HG03103 (cell line): ENCODE results near the gene CR1.
"Not testable (repeated sequence)": the region's sequence is repeated elsewhere in the genome, so short reads cannot be mapped to it uniquely, and the experiment has no call there.

Source experiments
- ATAC-seq: cut with Tn5 transposase; IDR thresholded peaks from one replicate; pipeline ENCODE4 v1.9.1; 2021; ENCODE audit warnings: low read depth; ENCODE audit not compliant: unreplicated experiment

Gene CR1

DNA sequence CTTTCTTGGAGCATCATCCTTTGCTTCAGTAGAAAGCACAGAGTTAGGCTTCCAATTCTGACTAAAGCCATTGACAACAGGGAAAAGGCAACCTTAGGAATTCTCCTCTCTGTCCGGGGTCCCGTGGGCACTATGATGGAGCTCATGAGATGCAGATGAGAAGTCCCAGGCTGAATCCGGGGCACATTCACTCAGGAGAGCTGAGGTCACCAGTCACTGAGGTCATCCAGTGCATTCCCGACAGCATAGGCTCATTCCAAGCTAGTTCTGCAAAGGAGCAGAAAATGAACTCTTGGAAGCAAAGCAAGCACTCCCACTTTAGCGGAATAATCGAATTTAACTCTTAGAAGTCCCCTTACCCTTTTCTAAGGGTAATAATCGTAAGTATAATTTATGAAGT is 6.8 kb downstream of the CR1 start:
- no peak for ATAC-seq

DNA sequence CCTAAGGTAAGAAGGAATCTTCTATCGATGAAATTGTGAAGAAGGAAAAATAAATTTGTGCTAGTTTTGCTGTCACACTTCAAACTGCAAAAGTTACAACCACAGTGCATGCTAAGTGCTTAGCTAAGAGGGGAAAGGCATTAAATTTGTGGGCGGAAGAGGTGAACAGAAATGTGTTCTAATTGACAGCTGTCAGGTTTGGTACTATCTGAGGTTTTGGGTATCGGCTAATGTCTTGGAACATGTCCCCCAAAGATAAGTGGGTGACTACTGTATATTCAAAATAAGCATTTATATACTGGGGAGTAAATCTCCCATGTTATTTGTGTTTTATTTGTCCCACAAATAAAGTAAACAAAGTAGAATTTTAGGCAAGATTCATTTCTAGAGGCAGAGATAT is 8.0 kb downstream of the CR1 start:
- ATAC-seq: no peak

DNA sequence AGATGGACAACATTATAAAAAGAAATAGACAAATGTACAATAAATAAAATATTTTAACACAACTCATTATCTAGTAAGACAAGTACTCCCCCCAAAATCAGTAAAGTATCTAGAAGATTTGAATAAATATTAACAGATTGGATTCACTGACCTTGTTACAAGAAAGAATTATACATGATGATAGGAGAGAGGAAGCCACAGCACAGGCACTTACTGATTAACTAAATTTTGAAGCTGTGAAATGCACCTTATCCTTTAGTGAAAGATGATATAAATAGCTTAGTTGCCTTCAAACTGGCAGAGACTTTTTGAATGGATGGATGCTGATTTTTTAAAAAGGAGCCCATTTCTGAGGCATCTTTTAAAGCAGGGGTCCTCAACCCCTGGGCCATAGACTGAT is 8.5 kb downstream of the CR1 start:
- no peak for ATAC-seq

DNA sequence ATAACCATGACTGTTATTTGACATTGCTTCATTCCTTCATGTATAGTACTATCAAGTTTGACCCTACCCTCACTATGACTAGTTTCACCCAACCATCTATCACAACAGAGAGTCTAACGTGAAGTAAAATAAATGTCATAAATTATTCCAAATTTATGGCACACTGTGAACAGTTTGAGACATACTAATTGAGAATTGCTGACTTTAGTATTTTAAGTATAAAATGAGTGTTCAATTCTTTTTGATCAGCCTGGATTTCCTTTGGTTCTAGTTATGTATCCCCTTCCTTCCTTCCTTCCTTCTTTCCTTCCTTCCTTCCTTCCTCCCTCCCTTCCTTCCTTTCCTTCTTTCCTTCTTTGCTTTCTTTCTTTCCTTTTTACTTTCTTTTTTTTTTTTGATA is 14.5 kb downstream of the CR1 start:
- no peak for ATAC-seq

DNA sequence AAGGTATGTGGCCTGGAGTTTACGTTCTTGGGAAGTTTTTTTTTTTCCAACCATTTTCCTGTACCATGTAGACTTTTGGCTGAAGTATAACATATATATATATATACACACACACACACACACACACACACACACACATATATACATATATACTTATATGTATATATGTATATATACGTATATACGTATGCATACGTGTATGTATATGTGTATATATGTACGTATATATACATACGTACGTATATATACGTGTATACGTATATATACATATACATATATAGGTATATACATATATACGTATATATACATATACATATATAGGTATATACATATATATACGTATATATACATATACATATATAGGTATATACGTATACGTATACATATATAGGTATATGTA is 18.9 kb downstream of the CR1 start:
- no peak for ATAC-seq

DNA sequence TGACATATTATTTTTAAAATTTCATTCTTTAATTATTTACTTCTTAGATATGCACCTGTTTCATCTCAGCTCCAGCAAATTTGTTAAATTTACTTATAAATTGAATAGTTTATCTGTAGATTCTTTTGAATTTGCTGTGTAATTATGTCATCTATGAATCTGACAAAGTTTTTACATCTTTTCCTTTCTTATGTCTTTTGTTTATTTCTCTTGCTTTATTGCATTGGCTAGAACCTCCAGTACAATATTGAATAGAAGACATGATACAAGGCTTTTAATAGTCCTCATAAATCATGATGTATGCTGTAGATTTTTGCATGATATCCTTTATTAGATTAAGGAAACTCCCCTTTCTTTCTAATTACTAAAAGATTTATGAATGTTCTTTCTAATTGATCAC is 20.8 kb downstream of the CR1 start:
- ATAC-seq: no peak

DNA sequence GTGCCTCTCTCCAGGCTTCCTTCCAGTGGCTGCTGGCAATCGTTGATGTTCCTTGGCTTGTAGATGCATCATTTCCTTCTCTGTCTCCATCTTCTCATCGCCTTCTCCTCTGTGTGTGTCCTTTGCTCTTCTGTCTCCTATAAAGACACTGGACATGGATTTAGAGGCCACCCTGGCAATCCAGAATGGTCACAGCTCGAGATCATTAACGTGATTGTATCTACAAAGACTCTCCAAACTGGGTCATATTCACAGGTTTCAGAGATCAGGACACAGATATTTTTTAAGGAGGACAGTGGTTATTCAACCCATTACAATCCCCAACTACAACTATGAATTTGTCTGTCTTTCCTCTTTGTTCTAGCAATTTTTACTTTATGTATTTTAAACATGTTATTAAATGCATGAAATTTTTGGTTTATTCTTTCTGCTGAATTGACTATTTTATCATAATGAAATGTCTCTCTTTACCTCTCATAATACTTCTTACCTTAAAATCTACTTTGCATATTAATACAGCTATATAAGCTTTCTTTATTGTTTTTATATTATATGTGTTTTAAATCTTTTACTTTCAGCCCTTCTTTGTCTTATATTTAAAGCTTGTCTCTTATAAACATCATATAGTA is 22.8 kb downstream of the CR1 start:
- ATAC-seq: no peak

DNA sequence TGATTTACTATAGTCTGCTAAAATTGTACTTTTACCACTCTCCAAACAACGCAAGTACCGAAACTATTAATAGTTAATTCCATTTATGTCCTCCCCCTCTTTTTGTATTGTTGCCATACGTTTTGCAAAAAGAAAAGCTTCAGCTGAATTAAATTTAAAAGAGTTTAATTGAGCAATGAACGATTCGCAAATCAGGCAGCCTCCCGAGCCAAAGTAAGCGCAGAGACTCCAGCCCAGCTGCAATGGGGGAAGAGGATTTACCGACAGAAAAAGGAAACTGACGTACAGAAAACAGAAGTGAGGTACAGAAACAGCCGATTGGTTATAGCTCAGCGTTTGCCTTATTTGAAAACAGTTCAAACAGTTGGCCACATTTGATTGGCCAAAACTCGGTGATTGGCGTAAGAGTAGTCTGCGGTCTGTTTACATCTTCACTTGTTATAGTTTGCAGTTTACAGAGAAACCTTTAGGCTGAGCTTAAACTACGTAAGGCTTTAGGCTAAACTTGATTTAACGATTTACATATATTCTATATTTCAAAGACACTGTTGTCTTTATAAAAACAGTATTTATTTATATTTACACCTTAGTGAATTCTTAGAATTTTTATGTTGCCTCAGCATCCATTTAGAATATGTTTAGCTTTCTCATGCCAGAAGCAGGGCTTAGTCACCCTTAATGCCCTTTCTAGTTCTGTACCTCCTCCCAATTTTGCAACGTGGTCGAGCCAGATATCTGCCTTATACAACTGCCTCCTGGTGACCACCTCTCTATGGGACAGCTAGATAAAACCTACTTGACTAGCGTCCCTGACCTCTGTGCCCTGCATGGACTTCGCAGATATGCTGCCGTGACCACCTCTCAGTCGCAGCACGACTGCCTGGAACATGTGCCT is 23.8 kb downstream of the CR1 start:
- ATAC-seq: no peak

DNA sequence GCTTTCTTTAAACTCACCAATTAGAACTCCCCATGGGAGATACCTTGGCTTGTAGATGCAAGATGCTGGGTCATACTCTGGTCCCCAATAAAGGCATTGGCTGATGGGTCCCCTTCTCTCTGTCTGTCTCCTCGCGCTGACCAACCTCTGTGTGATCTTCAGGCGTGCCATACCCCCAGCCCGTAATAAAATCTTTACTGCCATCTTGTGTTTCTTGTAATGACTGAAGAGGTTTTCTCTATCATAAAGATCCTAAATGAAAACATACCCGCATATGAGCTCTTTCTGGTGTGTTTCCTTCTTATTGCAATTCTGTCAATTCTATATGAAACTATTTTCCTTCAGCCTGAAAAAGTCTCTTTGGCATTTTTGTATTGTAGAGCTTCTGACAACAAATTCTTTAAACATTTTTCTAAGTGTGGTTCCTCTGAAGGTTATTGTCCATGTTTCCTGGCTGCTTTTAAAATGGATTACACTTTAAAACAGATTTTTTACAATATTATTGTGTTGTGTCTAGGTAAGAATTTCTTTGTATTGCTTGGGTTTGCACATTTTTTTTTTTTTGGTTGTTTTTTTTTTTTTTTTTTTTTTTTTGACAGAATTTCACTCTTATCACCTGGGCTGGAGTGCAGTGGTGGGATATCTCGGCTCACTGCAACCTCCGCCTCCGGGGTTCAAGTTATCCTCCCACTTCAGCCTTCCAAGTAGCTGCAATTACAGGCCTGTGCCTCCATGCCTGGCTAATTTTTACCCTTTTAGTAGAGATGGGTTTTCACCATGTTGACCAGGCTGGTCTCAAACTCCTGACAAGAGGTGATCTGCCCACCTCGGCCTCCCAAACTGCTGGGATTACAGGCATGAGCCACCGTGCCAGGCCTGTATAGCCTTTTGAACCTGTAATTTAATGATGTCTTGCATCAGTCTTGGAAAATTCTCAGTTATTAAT is 24.7 kb downstream of the CR1 start:
- not testable (repeated sequence) for ATAC-seq

DNA sequence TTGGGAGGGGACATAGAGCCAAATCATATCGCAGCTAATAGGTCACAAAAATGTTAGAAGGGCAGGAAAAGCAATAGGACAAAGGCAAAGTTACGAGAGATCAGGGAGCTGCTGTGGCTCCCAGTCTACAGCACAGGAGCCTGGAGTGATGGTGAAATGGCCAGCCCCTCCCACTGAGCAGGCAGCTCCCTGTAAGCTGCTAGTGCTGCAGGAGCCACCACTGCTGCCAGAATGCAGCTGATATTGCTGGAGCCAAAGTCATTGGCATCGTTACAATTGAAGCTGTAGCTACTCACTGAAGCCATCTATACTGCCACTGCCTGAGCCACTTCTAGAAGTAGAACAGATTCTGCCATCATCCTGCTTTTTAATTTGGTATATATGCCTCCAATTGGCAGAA is 29.3 kb downstream of the CR1 start:
- not testable (repeated sequence) for ATAC-seq

DNA sequence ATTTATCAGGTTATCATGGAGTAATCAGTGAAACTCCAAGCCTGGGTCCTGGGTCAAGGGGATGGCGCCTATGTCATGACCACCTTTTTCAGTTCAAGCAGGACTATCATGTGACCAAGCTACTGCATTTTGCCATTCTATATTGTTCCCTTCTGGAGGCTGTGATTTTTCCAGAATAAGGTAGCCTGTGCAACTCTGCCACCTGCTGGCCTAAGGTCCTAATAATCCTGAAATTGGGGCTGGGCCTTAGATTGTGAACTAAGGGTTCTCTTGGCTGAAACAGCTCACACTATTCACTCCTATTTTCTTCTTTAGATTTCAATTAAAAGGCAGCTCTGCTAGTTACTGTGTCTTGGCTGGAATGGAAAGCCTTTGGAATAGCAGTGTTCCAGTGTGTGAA is 32.4 kb downstream of the CR1 start:
- not testable (repeated sequence) for ATAC-seq

DNA sequence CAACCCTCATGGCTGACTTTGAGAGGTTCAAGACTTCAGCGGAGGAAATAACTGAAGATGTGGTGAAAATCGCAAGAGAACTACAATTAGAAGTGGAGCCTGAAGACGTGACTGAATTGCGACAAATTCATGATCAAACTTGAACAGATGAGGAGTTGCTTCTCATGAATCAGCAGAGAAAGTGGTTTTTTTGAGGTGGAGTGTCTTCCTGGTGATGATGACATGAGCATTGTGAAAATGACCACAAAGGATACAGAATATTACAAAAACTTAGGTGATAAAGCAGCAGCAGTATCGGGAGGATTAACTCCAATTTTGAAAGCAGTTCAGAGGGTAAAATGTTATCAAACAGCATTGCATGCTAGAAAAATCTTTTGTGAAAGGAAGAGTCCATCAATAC is 40.3 kb downstream of the CR1 start:
- ATAC-seq: not testable (repeated sequence)

DNA sequence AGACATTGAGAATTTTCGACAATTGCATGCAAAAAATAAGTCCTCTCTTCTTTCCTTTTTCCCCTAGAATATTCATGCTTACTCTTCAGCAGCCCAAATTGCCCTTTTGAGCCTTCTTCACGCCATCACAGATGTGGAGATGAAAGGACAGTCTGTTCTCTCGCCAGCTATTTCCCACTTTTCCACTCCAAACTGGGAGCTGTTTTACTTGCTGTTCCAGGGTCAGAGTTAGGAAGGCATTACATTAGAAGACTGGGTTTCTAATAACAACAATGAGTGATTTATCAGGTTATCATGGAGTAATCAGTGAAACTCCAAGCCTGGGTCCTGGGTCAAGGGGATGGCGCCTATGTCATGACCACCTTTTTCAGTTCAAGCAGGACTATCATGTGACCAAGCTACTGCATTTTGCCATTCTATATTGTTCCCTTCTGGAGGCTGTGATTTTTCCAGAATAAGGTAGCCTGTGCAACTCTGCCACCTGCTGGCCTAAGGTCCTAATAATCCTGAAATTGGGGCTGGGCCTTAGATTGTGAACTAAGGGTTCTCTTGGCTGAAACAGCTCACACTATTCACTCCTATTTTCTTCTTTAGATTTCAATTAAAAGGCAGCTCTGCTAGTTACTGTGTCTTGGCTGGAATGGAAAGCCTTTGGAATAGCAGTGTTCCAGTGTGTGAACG is 50.9 kb downstream of the CR1 start:
- ATAC-seq: not testable (repeated sequence)

DNA sequence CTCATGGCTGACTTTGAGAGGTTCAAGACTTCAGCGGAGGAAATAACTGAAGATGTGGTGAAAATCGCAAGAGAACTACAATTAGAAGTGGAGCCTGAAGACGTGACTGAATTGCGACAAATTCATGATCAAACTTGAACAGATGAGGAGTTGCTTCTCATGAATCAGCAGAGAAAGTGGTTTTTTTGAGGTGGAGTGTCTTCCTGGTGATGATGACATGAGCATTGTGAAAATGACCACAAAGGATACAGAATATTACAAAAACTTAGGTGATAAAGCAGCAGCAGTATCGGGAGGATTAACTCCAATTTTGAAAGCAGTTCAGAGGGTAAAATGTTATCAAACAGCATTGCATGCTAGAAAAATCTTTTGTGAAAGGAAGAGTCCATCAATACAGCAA is 58.9 kb downstream of the CR1 start:
- ATAC-seq: not testable (repeated sequence)

DNA sequence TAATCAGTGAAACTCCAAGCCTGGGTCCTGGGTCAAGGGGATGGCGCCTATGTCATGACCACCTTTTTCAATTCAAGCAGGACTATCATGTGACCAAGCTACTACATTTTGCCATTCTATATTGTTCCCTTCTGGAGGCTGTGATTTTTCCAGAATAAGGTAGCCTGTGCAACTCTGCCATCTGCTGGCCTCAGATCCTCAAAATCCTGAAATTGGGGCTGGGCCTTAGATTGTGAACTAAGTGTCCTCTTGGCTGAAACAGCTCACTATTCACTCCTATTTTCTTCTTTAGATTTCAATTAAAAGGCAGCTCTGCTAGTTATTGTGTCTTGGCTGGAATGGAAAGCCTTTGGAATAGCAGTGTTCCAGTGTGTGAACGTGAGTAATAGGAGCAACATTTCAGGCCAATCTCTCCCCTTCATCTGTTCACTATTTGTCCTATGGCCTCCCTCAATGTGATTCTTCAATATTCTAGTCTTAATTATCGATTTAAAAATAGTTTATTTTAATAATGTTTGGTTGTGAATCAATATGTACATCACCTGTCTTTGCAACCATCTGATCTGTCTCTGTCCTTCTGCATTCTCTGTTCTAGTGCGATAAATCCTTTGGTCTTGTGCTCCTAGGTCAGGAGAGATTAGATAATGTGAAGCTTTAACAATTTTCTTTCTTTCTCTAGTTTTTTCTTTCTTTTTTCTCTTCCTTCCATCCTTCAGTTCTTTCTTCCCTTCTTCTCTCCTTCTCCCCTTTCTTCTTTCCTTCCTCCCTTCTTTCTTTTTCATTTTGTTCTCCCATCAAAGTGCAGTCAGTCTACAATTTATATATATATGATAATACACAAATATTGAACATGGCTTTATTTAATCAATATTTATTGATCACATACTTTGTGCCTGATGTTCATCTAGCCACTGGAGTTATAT is 69.8 kb downstream of the CR1 start:
- no peak for ATAC-seq

DNA sequence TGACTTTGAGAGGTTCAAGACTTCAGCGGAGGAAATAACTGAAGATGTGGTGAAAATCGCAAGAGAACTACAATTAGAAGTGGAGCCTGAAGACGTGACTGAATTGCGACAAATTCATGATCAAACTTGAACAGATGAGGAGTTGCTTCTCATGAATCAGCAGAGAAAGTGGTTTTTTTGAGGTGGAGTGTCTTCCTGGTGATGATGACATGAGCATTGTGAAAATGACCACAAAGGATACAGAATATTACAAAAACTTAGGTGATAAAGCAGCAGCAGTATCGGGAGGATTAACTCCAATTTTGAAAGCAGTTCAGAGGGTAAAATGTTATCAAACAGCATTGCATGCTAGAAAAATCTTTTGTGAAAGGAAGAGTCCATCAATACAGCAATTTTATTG is 76.0 kb downstream of the CR1 start:
- not testable (repeated sequence) for ATAC-seq

DNA sequence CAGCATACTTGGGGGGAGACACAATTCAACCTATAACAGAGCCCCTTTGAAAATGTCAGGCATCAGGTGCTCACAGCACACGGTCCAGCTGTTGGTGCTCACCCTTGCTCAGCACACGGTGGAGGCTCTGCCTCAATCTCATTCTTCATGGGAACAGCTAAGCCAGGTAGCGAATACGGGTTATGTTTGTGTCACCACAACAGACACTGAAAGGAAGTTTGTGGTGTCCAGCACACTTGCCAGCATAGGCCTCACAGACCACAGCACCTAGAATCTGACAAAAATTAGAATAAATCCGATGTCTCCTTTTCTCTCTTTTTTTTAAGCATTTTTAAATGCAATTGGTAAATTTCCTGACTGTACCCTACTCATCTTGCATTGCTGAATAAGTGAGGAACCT is 77.1 kb downstream of the CR1 start:
- ATAC-seq: not testable (repeated sequence)

DNA sequence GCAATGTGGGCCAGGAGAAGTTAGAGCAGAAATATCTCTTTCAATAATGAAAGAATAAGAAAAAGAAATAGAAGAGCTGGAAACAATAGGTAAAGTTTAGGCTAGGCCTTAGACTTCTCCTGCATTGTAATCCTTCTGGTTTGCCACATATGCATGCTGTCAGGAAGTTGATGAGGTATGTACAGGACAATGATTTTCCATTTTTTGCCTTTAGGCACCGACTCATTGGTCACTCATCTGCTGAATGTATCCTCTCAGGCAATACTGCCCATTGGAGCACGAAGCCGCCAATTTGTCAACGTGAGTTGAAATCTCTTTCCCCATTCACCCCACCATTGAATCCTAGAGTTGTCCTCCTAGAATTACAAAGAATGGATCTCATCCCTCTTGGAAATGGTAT is 79.4 kb downstream of the CR1 start:
- ATAC-seq: not testable (repeated sequence)

DNA sequence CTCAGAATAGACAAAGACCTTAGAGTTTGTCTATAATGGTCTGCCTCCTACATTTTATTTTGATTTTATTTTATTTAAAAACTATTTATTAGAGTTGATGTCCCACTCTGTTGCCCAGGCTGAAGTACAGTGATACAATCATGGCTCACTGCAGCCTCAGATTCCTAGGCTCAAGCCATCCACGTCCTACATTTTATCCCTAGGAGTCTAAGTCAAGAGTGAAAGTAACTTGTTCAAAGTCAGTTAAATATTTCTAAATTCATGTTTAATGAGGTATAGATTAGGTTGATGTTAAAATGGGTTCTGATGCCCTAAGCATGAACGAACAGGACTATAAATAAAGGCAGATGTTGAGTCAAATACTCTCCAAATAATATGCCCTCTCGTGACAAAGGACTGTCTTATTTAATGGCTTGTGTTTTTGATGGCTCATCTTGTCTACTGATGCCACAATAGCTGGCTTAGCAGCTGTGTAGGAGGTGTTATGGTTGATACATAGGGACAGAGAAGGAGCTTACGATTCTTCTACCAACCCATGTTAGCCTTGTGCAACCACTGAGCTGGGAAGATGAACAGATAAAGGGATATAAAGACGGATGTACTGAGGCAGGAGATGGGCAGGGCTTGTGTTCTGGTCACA is 83.0 kb downstream of the CR1 start:
- no peak for ATAC-seq
